K562 (cell line): ENCODE measurements around the gene PPP6R3. TPM values are rescaled to one million over a fixed set of nuclear protein-coding genes. Genes with fewer than 3 reads are reported as not detected.
A peak's percentile ranks its signal among the peaks of the same experiment; 100 is the strongest.

Experiments used
- CCNT2 ChIP-seq: IDR thresholded peaks from 2 replicates; pipeline ENCODE4 v1.6.1; 2011; ENCODE audit warnings: borderline replicate concordance, low read depth, mild to moderate bottlenecking, moderate library complexity, mixed read lengths, low read length; ENCODE audit not compliant: insufficient read length; ENCODE audit errors: extremely low read depth
- CSDE1 ChIP-seq, 2 experiments: fragments of 450-650 bp; IDR thresholded peaks; 2 replicates each; pipeline ENCODE4 v1.6.1; 2016; ENCODE audit warnings: mild to moderate bottlenecking in 1 of 2
- EP300 ChIP-seq: IDR thresholded peaks from 2 replicates; pipeline ENCODE4 v1.6.1; 2012; ENCODE audit warnings: low read length, improper control_type of control experiment
- ETS2 ChIP-seq: IDR thresholded peaks from 2 replicates; pipeline ENCODE4 v1.6.1; 2016; ENCODE audit warnings: borderline replicate concordance, missing genetic modification characterization, mild to moderate bottlenecking, moderate library complexity, missing compliant biosample characterization; ENCODE audit not compliant: poor library complexity, severe bottlenecking
- FOXJ3 ChIP-seq: sonication (generic); formaldehyde crosslinking; IDR thresholded peaks from 2 replicates; pipeline ENCODE4 v1.4.0; 2020; ENCODE audit warnings: mild to moderate bottlenecking, missing genetic modification reagents
- HDGF ChIP-seq: fragments of 450-650 bp; IDR thresholded peaks from 2 replicates; pipeline ENCODE4 v1.6.1; 2016
- ILK ChIP-seq: fragments of 450-650 bp; IDR thresholded peaks from 2 replicates; pipeline ENCODE4 v1.6.1; 2016; ENCODE audit warnings: missing genetic modification characterization, low read depth, mild to moderate bottlenecking, missing compliant biosample characterization, moderate library complexity, borderline replicate concordance
- MAZ ChIP-seq, 2 experiments: fragments of 450-650 bp in 1 of 2; sonication (generic) in 1 of 2; formaldehyde crosslinking; IDR thresholded peaks in 1 of 2; conservative IDR thresholded peaks in 1 of 2; 2 replicates each; pipeline versions ENCODE4 v1.4.0 to v1.5.0; 2020; ENCODE audit warnings: mild to moderate bottlenecking in 1 of 2, missing genetic modification reagents in 1 of 2
- MYC ChIP-seq, 2 experiments: fragments of 250-450 bp in 1 of 2; sonication (Bioruptor Pico) in 1 of 2; IDR thresholded peaks; 2 replicates each; pipeline versions ENCODE4 v1.5.1 to v1.6.1; 2012 to 2021; ENCODE audit warnings: low read depth in 2 of 2, borderline replicate concordance in 1 of 2, improper control_type of control experiment in 1 of 2, low read length in 1 of 2, mild to moderate bottlenecking in 1 of 2, moderate library complexity in 1 of 2
- NCOA4 ChIP-seq: fragments of 450-650 bp; IDR thresholded peaks from 2 replicates; pipeline ENCODE4 v1.6.1; 2018; ENCODE audit warnings: mild to moderate bottlenecking; ENCODE audit not compliant: partially characterized antibody
- NRF1 ChIP-seq, 2 experiments: fragments of 450-650 bp; IDR thresholded peaks in 1 of 2; conservative IDR thresholded peaks in 1 of 2; 2 replicates each; pipeline ENCODE4 v1.6.1; 2014; ENCODE audit warnings: mild to moderate bottlenecking in 2 of 2
- PHF8 ChIP-seq: fragments of 200-600 bp; sonication (generic); IDR thresholded peaks from 2 replicates; pipeline ENCODE4 v1.6.1; 2012; ENCODE audit warnings: mixed run types, mild to moderate bottlenecking, inconsistent platforms, low read length, moderate library complexity, borderline replicate concordance
- RAD51 ChIP-seq: fragments of 450-650 bp; IDR thresholded peaks from 2 replicates; pipeline ENCODE4 v1.7.1; 2016; ENCODE audit warnings: low read depth, mild to moderate bottlenecking, borderline replicate concordance
- RBM14 ChIP-seq: fragments of 200-400 bp; formaldehyde crosslinking; IDR thresholded peaks from 2 replicates; pipeline ENCODE4 v1.6.1; 2018; ENCODE audit warnings: low read depth, mild to moderate bottlenecking, low read length, moderate library complexity, borderline replicate concordance; ENCODE audit not compliant: insufficient read depth
- SREBF1 ChIP-seq: fragments of 150-350 bp; IDR thresholded peaks from 2 replicates; pipeline ENCODE4 v1.6.1; 2014; ENCODE audit warnings: antibody characterized with exemption, low read depth, low read length, borderline replicate concordance
- SRSF1 ChIP-seq: fragments of 200-400 bp; formaldehyde crosslinking; IDR thresholded peaks from 2 replicates; pipeline ENCODE4 v1.6.1; 2017; ENCODE audit warnings: mild to moderate bottlenecking, low read depth, low read length, moderate library complexity
- ZC3H8 ChIP-seq: fragments of 450-650 bp; IDR thresholded peaks from 2 replicates; pipeline ENCODE4 v1.6.1; 2017
- ZFP30 ChIP-seq: fragments of 250-450 bp; sonication (Bioruptor Pico); IDR thresholded peaks from 2 replicates; pipeline ENCODE4 v1.8.0; 2022; ENCODE audit warnings: moderate library complexity, mild to moderate bottlenecking, inconsistent platforms, borderline replicate concordance
- ZHX1 ChIP-seq: fragments of 150-350 bp; conservative IDR thresholded peaks from 2 replicates; pipeline ENCODE4 v1.6.1; 2014; ENCODE audit warnings: low read length
- ZKSCAN8 ChIP-seq: fragments of 200-800 bp; sonication (Bioruptor generic); IDR thresholded peaks from 2 replicates; pipeline ENCODE4 v1.6.1; 2016; ENCODE audit warnings: missing genetic modification characterization, missing compliant biosample characterization
- ZNF408 ChIP-seq: fragments of 250-450 bp; sonication (Bioruptor Pico); IDR thresholded peaks from 2 replicates; pipeline ENCODE4 v1.4.0; 2020; ENCODE audit warnings: low read depth, mild to moderate bottlenecking, moderate library complexity
- ZNF551 ChIP-seq: fragments of 250-450 bp; sonication (Bioruptor Pico); IDR thresholded peaks from 2 replicates; pipeline ENCODE4 v1.5.0; 2021; ENCODE audit warnings: mild to moderate bottlenecking, moderate library complexity
- ZNF76 ChIP-seq: fragments of 250-450 bp; sonication (Bioruptor Pico); IDR thresholded peaks from 2 replicates; pipeline ENCODE4 v1.4.0; 2020; ENCODE audit warnings: mild to moderate bottlenecking, moderate library complexity, borderline replicate concordance
- polyA plus RNA-seq, 8 experiments: library from polyadenylated mRNA; depleted of rRNA in 4 of 8; stranded (reverse) in 5 of 8; unstranded in 3 of 8; fragments of >200 nt; fragmentation: Nextera tagmentation in 2 of 8; fragmentation: Illumina TruSeq in 1 of 8; extraction: Ambion mirVana in 2 of 8; extraction: Trizol in 1 of 8; gene quantifications; 2 replicates each; pipeline versions ENCODE4 v1.2.1 to v1.2.3, GENCODE V29; 2011 to 2014; ENCODE audit warnings: inconsistent platforms in 1 of 8, missing spikeins in 1 of 8
- total RNA-seq, 7 experiments: library from RNA; depleted of rRNA in 6 of 7; stranded (reverse); fragments of >200 nt in 6 of 7; fragmentation: Illumina TruSeq in 2 of 7; extraction: Trizol in 2 of 7; gene quantifications; 2 replicates each; pipeline versions ENCODE4 v1.2.1 to v1.2.3, GENCODE V29; 2011 to 2021; ENCODE audit warnings: low replicate concordance in 1 of 7
- TF ChIP-seq, protein P1 (sequence below): fragments of 450-650 bp; formaldehyde crosslinking; IDR thresholded peaks from 2 replicates; pipeline ENCODE4 v1.4.0; 2020; ENCODE audit warnings: mild to moderate bottlenecking, moderate library complexity

PPP6R3 gene
- total and polyA plus RNA-seq, 9 of the 15 experiments (the other 6 are each of a cell fraction or from before 2014, with no cell fraction given) = 20.3 to 117 (median 80.6) TPM

GRCh38 chr11:68447015-68447801, 13.3 kb upstream of the PPP6R3 start (continued):
- TF ChIP-seq ILK (tag) (no peak), ZNF76 (CRISPR knock-in tag) (no peak), RAD51 (no peak), NCOA4 (no peak), HDGF (no peak), ZHX1 (no peak; the same call in 1 of the 2 replicates), PHF8 (no peak), ZNF551 (CRISPR knock-in tag) (no peak), MYC (IDR thresholded peaks at IDR 0.05; ENCODE audit: low read depth, low read length) (0 out of 2 replicates have a peak, but pooled peaks have one; percentile 24), MYC (CRISPR knock-in tag; IDR thresholded peaks at IDR 0.05; ENCODE audit: borderline replicate concordance, low read depth) (no peak), ZKSCAN8 (CRISPR knock-in tag) (no peak), ZC3H8 (no peak), CCNT2 (no peak), ZFP30 (CRISPR knock-in tag) (no peak), NRF1 (conservative IDR thresholded peaks at IDR 0.05 in 1 of 2, IDR thresholded peaks at IDR 0.05 in 1 of 2) (no peak), CSDE1 (IDR thresholded peaks at IDR 0.05) (no peak), ETS2 (tag) (no peak), MAZ (CRISPR knock-in tag; conservative IDR thresholded peaks at IDR 0.05 in 1 of 2, IDR thresholded peaks at IDR 0.05 in 1 of 2) (no peak), SREBF1 (no peak), SRSF1 (no peak), FOXJ3 (CRISPR knock-in tag) (no peak), RBM14 (no peak), EP300 (no peak), ZNF408 (CRISPR knock-in tag) (no peak)
- TF ChIP-seq, protein P1, sequence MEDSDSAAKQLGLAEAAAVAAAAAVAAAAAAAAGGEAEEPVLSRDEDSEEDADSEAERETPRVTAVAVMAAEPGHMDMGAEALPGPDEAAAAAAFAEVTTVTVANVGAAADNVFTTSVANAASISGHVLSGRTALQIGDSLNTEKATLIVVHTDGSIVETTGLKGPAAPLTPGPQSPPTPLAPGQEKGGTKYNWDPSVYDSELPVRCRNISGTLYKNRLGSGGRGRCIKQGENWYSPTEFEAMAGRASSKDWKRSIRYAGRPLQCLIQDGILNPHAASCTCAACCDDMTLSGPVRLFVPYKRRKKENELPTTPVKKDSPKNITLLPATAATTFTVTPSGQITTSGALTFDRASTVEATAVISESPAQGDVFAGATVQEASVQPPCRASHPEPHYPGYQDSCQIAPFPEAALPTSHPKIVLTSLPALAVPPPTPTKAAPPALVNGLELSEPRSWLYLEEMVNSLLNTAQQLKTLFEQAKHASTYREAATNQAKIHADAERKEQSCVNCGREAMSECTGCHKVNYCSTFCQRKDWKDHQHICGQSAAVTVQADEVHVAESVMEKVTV (CRISPR knock-in tag) = no peak
